ENCODE measurements around the gene RBMY1F. TPM values are rescaled to one million over a fixed set of nuclear protein-coding genes. Genes with fewer than 3 reads are reported as not detected.
"Not testable (repeated sequence)": the region's sequence is repeated elsewhere in the genome, so short reads cannot be mapped to it uniquely, and the experiment has no call there.

Gene RBMY1F
- total RNA-seq = not detected

DNA sequence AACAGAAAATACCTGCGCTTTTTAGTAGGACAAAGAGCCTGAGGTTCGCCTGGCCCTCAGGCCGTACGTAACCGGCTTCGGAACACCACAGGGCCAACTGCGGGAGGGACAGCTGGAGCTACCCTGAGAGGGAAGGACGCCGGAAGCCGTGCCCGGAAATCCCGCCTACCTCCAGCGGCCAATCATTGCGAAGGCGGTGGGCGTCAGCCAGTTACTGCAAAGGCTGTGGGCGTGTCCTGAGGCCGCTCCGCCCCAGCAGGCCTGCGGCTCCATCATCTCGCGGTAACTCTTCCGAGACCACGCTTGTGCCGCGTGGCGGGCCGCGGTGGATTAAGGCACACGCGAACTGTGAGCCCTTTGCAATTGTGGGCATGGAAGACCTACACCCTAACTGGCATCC is at the start of gene RBMY1F:
TSS of gene RBMY1F (minus strand) at position 101 of the 400 bp plus-strand sequence. CDS start 1,954 bp downstream, outside the sequence.
- H3K4me1 Mint-ChIP-seq; H3K27me3 Mint-ChIP-seq; ATAC-seq; H3K4me3 Mint-ChIP-seq; CTCF ChIA-PET; H3K9me3 Mint-ChIP-seq (ENCODE audit: low read depth); DNase-seq; H3K27ac Mint-ChIP-seq; H3K36me3 Mint-ChIP-seq: not testable (repeated sequence)

DNA sequence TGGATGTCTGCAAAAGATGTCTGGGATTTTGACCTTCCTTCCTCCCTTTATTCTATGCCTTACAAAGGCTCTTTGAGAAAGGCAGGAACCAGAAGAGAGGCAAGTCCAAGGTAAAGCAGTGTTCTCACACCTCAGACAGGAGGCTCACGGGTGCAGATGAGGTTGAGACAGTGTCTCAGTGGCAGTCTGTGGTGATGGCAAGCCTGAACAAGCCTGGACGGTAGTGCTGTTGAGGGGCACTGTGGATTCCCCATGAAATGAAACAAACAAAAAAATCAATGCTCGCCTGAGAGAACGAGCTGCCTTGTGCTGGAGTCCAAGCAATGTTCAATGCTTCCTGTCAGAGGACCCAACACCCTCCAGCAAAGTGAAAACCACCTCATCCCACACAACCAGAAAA is 31.6 kb downstream of the RBMY1F start:
- CTCF ChIA-PET, H3K36me3 Mint-ChIP-seq: not testable (repeated sequence)

DNA sequence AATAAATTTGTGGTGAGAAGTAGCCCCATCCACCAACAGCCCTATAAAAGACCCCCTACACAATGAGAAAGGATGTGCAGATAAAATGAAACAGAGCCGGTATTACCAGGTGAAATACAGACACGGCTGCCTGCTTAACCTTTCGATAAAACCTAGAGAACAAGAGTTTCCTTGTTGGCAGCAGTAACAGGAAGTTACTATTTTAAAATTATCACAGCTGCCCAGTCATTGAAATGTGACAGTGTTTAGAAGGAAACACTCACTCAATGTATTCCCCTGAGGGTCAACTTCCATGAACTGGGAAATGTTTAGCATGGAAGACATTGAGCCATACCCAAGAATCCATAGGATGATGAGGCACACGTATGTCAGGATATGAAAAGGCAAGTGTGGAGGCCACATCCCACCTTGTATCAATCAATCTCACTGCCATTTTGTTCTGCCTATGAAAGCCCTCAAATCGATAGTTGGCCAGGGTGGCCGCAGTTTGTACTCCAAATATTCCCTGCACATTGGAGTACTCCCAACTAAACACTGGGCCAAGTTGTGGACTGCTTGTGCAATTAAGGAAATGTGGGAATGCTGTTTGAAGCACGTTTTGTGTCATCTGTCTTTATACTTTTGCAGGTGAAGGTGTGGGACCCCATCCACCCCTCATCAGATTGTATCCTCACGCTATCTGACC is 41.6 kb downstream of the RBMY1F start:
- H3K27me3 Mint-ChIP-seq; H3K27ac Mint-ChIP-seq; H3K9me3 Mint-ChIP-seq (ENCODE audit: low read depth); ATAC-seq; H3K4me1 Mint-ChIP-seq; DNase-seq; H3K36me3 Mint-ChIP-seq; H3K4me3 Mint-ChIP-seq; CTCF ChIA-PET: not testable (repeated sequence)

More for the DNA sequence above, 31.6 kb downstream of the RBMY1F start:
- ATAC-seq; H3K4me3 Mint-ChIP-seq; H3K4me1 Mint-ChIP-seq; H3K27me3 Mint-ChIP-seq; H3K27ac Mint-ChIP-seq; H3K9me3 Mint-ChIP-seq (ENCODE audit: low read depth); DNase-seq: not testable (repeated sequence)

DNA sequence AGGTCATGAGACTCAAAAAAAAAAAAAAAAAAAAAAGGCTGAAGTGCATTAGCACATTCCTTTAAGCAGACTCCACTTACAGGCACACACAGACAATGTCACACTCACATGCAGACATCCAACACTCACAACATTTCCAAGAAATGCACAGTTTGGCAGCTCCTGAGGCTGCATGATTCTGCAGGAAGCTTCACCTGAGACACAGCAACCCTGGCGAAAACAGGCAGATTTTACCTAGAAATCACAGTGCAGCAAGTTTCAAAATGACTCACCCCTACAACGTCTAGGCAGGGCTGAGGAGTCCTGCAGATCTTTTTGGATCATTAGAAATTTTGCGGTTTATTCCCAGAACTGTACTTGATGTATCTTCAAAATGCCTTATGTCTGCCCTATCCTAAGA is 48.0 kb downstream of the RBMY1F start:
- H3K4me1 Mint-ChIP-seq; H3K4me3 Mint-ChIP-seq; H3K36me3 Mint-ChIP-seq; CTCF ChIA-PET; H3K9me3 Mint-ChIP-seq (ENCODE audit: low read depth); ATAC-seq; H3K27ac Mint-ChIP-seq; H3K27me3 Mint-ChIP-seq; DNase-seq: not testable (repeated sequence)

DNA sequence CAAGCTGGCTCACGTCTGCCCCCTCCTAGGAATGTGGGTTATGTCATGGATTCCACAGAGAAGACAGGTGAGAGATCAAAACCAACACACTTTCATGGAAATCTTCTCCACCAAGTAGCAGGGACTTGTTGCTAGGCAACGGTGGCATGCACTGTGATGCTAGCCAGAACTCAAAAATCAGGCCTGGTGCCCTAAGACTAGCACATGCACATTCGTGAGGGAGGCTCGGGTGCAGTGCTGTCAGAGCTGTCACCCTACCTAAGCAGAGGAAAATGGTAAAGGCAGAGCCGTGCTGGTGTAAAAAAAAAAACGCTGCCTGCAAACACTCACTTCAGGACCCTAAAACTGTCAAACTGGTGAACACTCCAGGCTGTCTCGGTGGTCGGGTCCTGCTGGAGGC is 52.2 kb downstream of the RBMY1F start:
- H3K9me3 Mint-ChIP-seq (ENCODE audit: low read depth); H3K36me3 Mint-ChIP-seq; CTCF ChIA-PET: not testable (repeated sequence)

More for the DNA sequence above, 52.2 kb downstream of the RBMY1F start:
- H3K27ac Mint-ChIP-seq, DNase-seq, H3K4me1 Mint-ChIP-seq, ATAC-seq, H3K27me3 Mint-ChIP-seq, H3K4me3 Mint-ChIP-seq: not testable (repeated sequence)

Other genes starting within 250 kb of the RBMY1F start
- gene RBMY1J, start 220.5 kb upstream of the RBMY1F start, total RNA-seq = not detected

Data from activated CD8-positive, alpha-beta memory T cell treated with anti-CD3 and anti-CD28 coated beads, Interleukin-2, amount 10 ng/mL, durations not matched to agents 7 days and 5 days (primary cell).